Fibroblast of mammary gland (primary cell): ENCODE measurements around the gene CYP2C9.
"Not testable (repeated sequence)": the region's sequence is repeated elsewhere in the genome, so short reads cannot be mapped to it uniquely, and the experiment has no call there.

Experiments
- DNase-seq: peaks from one replicate; pipeline ENCODE4 v3.0.0-alpha.2; 2010; ENCODE audit warnings: low read depth
- H3K4me3 ChIP-seq: 2 replicates; pipeline ENCODE4 v1.5.1; 2011; ENCODE audit warnings: low read depth, mild to moderate bottlenecking, low read length, moderate library complexity; ENCODE audit not compliant: control insufficient read depth
- CTCF ChIP-seq: conservative IDR thresholded peaks from 2 replicates; pipeline ENCODE4 v1.5.1; 2011; ENCODE audit warnings: low read depth, low read length, inconsistent platforms; ENCODE audit not compliant: control insufficient read depth, insufficient read depth

The CYP2C9 gene

GRCh38 chr10:94938383-94938782 lies at the start of gene CYP2C9:
TSS of gene CYP2C9 (plus strand) at chr10:94938658. CDS start at chr10:94938683, 25 bp downstream.
- TF ChIP-seq CTCF = no peak
- no peak within 1 kb of the TSS for H3K4me3 ChIP-seq
- DNase-seq = no peak

GRCh38 chr10:94889123-94889522 lies 49.3 kb upstream of the CYP2C9 start:
- no peak overlapping the region for H3K4me3 ChIP-seq
- TF ChIP-seq CTCF = no peak
- DNase-seq = no peak

- TF ChIP-seq CTCF = no peak
- DNase-seq = no peak
- H3K4me3 ChIP-seq = no peak overlapping the region
Measured at GRCh38 chr10:94890264-94891022, 48.0 kb upstream of the CYP2C9 start.

GRCh38 chr10:94898414-94898813 lies 40.0 kb upstream of the CYP2C9 start:
- DNase-seq, H3K4me3 ChIP-seq: not testable (repeated sequence)

- no peak overlapping the region for H3K4me3 ChIP-seq
- no peak for DNase-seq
- no peak for TF ChIP-seq CTCF
Measured at GRCh38 chr10:94902080-94902479, 36.4 kb upstream of the CYP2C9 start.

- no peak for DNase-seq
- H3K4me3 ChIP-seq = no peak overlapping the region
- TF ChIP-seq CTCF = no peak
Measured at GRCh38 chr10:94902570-94902969, 35.9 kb upstream of the CYP2C9 start.

GRCh38 chr10:94904506-94905148 lies 33.8 kb upstream of the CYP2C9 start:
- DNase-seq, H3K4me3 ChIP-seq: not testable (repeated sequence)
